Effector memory CD4-positive, alpha-beta T cell (primary cell): ENCODE measurements around the gene CD22.
"Not testable (repeated sequence)": the region's sequence is repeated elsewhere in the genome, so short reads cannot be mapped to it uniquely, and the experiment has no call there.

Experiments
- DNase-seq, 3 donors: peaks; one replicate each; pipeline ENCODE4 v3.0.0-alpha.2; 2020
- H3K27ac ChIP-seq: 2 replicates; pipeline ENCODE4 v1.7.0; 2013; ENCODE audit warnings: mild to moderate bottlenecking, low read length, moderate library complexity; ENCODE audit not compliant: insufficient read depth, poor library complexity, severe bottlenecking
- H3K27me3 ChIP-seq: replicated peaks from 2 replicates; pipeline ENCODE4 v1.7.0; 2013; ENCODE audit warnings: mild to moderate bottlenecking, low read length; ENCODE audit not compliant: insufficient read depth, control insufficient read depth, poor library complexity, severe bottlenecking
- H3K36me3 ChIP-seq: 2 replicates; pipeline ENCODE4 v1.7.0; 2013; ENCODE audit warnings: mild to moderate bottlenecking, low read length, moderate library complexity; ENCODE audit not compliant: control insufficient read depth, insufficient read depth
- H3K4me1 ChIP-seq: 2 replicates; pipeline ENCODE4 v1.7.0; 2013; ENCODE audit warnings: low read length, mild to moderate bottlenecking; ENCODE audit not compliant: control insufficient read depth, insufficient read depth, poor library complexity, severe bottlenecking
- H3K4me3 ChIP-seq: 2 replicates; pipeline ENCODE4 v1.7.0; 2013; ENCODE audit warnings: low read length, low read depth, mild to moderate bottlenecking; ENCODE audit not compliant: insufficient read depth, poor library complexity, severe bottlenecking
- H3K9me3 ChIP-seq: 2 replicates; pipeline ENCODE4 v1.7.0; 2013; ENCODE audit warnings: mild to moderate bottlenecking, low read length, moderate library complexity; ENCODE audit not compliant: control insufficient read depth

The CD22 gene

GRCh38 chr19:35379545-35379944 is 50.6 kb downstream of the CD22 start:
- not testable (repeated sequence) for H3K4me1 ChIP-seq, H3K9me3 ChIP-seq, H3K36me3 ChIP-seq, H3K4me3 ChIP-seq, H3K27me3 ChIP-seq, DNase-seq, H3K27ac ChIP-seq

DNA sequence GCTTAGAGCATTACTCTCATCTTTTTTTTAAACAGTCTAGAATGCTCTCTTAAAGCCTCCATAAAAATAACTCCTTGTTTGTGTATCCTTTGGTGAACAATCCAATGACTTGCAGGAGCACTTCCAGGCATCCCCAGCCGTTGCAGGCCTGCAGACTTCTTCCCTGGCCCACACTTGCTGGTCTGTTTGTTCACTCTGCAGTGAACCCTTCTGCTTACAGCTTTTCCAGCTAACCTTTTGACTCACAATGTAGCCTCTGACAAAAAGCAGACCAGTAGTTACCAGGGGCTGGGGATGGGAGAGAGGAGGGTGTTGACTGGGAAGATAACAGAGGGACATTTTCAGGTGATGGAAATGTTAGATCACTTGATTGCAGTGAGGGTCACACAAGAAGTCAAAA is 51.0 kb downstream of the CD22 start:
- Histone ChIP-seq H3K36me3 (no peaks in the 10 kb centered on the region), H3K4me1 (no peaks in the 10 kb centered on the region), H3K27ac (no peak overlapping the region), H3K9me3 (no peaks in the 10 kb centered on the region), H3K27me3 (no peaks in the 10 kb centered on the region), H3K4me3 (no peak overlapping the region)
- no peak for DNase-seq

- H3K4me1 ChIP-seq, result no peaks in the 10 kb centered on the region
- no peak overlapping the region for H3K27ac ChIP-seq
- no peak for DNase-seq
- no peaks in the 10 kb centered on the region for H3K27me3 ChIP-seq
- H3K9me3 ChIP-seq, result no peaks in the 10 kb centered on the region
- no peak overlapping the region for H3K4me3 ChIP-seq
- H3K36me3 ChIP-seq, result no peaks in the 10 kb centered on the region
These were observed 51.6 kb downstream of the CD22 start for GRCh38 chr19:35380450-35381124.

GRCh38 chr19:35381318-35381717 is 52.3 kb downstream of the CD22 start:
- Histone ChIP-seq H3K27me3 (no peaks in the 10 kb centered on the region), H3K36me3 (no peaks in the 10 kb centered on the region), H3K27ac (no peak overlapping the region), H3K9me3 (no peaks in the 10 kb centered on the region), H3K4me3 (no peak overlapping the region), H3K4me1 (no peaks in the 10 kb centered on the region)
- no peak for DNase-seq

DNA sequence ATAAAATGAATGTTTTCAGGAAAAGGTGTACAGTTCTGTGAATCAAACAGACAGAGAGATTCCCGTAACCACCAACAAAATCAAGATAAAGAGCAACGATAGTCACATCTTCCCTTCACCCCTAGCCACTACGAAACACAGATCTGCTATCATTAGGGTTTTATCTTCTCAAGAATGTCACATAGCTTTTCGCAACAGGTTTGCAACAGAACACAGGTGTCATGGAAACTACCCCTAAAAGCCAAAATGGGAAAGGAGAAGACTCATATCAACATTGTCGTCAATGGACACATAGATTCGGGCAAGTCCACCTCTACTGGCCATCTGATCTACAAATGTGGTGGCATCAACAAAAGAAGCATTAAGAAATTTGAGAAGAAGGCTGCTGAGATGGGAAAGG is 52.9 kb downstream of the CD22 start:
- Histone ChIP-seq H3K4me3 (no peak overlapping the region), H3K9me3 (no peaks in the 10 kb centered on the region), H3K27ac (no peak overlapping the region), H3K4me1 (no peaks in the 10 kb centered on the region), H3K36me3 (no peaks in the 10 kb centered on the region), H3K27me3 (no peaks in the 10 kb centered on the region)
- no peak for DNase-seq

- no peak for DNase-seq
- no peak overlapping the region for H3K4me3 ChIP-seq
- no peaks in the 10 kb centered on the region for H3K27me3 ChIP-seq
- H3K36me3 ChIP-seq, result no peaks in the 10 kb centered on the region
- H3K4me1 ChIP-seq, result no peaks in the 10 kb centered on the region
- no peaks in the 10 kb centered on the region for H3K9me3 ChIP-seq
- H3K27ac ChIP-seq, result no peak overlapping the region
These were observed 54.5 kb downstream of the CD22 start for GRCh38 chr19:35383536-35383935.

- Histone ChIP-seq H3K4me3 (no peak overlapping the region), H3K27me3 (no peaks in the 10 kb centered on the region), H3K36me3 (no peaks in the 10 kb centered on the region), H3K27ac (no peak overlapping the region), H3K4me1 (peaks cover 3% of the 10 kb centered on the region), H3K9me3 (no peaks in the 10 kb centered on the region)
- no peak for DNase-seq
These were observed 59.5 kb downstream of the CD22 start for GRCh38 chr19:35388277-35389054.

GRCh38 chr19:35389192-35389861 is 60.3 kb downstream of the CD22 start:
- no peak overlapping the region for H3K27ac ChIP-seq

GRCh38 chr19:35392742-35393715 is 64.0 kb downstream of the CD22 start:
- Histone ChIP-seq H3K27me3 (no peaks in the 10 kb centered on the region), H3K4me3 (no peak overlapping the region), H3K27ac (no peak overlapping the region), H3K9me3 (no peaks in the 10 kb centered on the region), H3K36me3 (no peaks in the 10 kb centered on the region), H3K4me1 (peaks cover 3% of the 10 kb centered on the region)
- no peak for DNase-seq

More at GRCh38 chr19:35389192-35389861, 60.3 kb downstream of the CD22 start:
- Histone ChIP-seq H3K4me3 (no peak overlapping the region), H3K36me3 (no peaks in the 10 kb centered on the region), H3K4me1 (peaks cover 3% of the 10 kb centered on the region), H3K27me3 (no peaks in the 10 kb centered on the region), H3K9me3 (no peaks in the 10 kb centered on the region)
- DNase-seq, result no peak
